ENCODE data around the gene DDHD1.

DDHD1 gene

DNA sequence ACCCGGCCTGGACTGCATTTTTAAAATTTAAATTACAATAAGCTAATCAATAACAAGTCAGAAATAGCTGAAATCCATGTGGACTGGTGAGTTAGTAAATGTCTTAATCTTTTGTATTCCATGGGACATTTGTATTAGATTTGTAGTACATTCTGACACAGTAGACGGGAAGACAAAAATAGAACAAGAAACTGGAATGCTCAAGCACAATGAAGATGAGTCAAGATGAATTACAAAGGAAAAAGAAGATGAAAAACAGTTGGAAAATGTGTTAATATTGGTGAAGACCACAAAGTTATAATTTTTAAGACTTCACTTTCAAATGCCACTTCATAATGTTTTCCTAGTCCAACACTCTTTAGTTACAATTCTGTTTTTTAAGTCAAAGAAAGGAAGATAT, 104.5 kb downstream of the DDHD1 start:
- TF ChIP-seq, protein P1, sequence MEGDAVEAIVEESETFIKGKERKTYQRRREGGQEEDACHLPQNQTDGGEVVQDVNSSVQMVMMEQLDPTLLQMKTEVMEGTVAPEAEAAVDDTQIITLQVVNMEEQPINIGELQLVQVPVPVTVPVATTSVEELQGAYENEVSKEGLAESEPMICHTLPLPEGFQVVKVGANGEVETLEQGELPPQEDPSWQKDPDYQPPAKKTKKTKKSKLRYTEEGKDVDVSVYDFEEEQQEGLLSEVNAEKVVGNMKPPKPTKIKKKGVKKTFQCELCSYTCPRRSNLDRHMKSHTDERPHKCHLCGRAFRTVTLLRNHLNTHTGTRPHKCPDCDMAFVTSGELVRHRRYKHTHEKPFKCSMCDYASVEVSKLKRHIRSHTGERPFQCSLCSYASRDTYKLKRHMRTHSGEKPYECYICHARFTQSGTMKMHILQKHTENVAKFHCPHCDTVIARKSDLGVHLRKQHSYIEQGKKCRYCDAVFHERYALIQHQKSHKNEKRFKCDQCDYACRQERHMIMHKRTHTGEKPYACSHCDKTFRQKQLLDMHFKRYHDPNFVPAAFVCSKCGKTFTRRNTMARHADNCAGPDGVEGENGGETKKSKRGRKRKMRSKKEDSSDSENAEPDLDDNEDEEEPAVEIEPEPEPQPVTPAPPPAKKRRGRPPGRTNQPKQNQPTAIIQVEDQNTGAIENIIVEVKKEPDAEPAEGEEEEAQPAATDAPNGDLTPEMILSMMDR (IDR thresholded peaks at IDR 0.05; ENCODE audit: low read depth, low read length): no peak
- DNase-seq (ENCODE audit: extremely low read depth, low read depth): no peak

DNA sequence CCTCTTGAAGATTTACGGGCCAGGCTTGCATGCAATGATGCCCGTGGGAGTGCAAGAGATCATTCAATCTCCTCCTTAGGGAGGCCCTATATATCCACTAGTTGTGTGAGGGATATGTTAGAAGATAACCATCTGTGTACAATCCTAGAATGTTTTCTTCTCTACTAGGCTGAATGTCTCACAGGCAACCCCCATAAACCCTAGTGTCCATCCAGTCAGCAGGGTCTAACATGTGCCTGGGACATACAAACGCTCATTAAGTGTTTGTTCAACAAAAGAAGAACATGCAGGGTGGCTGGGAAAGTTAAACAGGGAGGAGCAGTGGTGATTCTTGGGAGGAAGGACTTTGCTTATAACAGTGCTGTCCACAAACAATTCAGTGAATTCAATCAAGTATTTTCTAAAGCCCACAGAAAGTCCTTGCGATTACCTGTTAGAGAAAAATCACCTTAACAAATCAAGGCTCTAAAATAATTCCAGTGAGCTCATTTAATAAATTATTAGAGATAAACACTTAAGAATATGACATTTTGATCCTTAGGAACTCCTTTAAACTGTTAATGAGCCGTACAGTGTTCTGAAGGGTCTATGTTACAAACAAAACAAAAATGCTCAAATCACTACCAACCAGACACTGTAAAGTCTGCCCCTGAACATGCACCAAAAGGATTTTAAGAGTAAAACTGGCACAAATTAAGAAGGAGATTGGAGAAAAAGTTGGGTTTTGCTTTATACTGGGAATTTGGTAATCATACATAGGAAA, 105.6 kb downstream of the DDHD1 start:
- TF ChIP-seq, protein P1 (IDR thresholded peaks at IDR 0.05; ENCODE audit: low read depth, low read length): no peak
- no peak for DNase-seq (ENCODE audit: extremely low read depth, low read depth)

DNA sequence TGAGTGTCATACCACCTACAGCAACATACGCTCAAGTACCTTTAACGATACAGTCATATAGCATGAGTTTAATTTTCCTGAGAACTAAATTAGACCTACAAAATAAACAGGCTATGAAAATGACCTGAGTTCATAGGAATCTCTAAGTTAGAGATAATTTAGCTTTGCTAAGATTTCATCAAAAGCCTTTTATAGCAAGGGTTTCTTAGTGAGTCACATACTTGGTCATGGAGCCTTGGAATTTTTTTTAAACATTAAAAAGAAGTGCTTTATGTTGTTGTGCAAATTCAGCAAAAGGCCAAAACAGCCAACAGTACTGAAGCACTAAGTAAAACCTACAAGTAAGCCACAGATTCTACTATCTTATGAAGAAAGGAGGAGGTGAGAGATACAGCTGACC, 108.6 kb downstream of the DDHD1 start:
- TF ChIP-seq, protein P1 (IDR thresholded peaks at IDR 0.05; ENCODE audit: low read depth, low read length): no peak
- DNase-seq (ENCODE audit: extremely low read depth, low read depth): peak; percentile 34

DNA sequence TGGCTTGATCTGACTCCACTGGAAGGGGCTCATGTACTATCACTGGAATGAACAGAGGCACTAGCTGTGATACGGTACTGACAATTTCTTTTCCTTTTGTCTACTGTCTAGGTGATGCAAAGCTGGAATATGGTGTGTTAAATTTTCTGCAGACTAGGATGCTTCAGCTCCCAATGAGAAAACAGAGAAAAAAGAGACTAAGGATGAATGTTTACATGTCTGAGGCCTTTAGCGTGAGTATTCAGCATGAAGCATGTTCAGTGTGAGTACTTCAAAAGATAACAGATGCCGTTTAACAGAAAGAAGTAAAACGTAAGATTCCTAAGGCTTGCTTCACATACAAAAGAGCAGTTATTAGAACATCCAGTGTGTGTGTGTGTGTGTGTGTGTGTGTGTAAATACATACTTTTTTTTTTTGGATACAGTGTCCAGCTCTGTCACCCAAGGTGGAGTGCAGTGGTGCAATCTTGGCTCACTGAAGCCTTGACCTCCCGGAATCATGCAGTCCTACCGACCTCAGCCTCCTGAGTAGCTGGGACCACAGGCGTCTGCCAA, 110.0 kb downstream of the DDHD1 start:
- DNase-seq (ENCODE audit: extremely low read depth, low read depth): no peak
- TF ChIP-seq, protein P1 (IDR thresholded peaks at IDR 0.05; ENCODE audit: low read depth, low read length): no peak

DNA sequence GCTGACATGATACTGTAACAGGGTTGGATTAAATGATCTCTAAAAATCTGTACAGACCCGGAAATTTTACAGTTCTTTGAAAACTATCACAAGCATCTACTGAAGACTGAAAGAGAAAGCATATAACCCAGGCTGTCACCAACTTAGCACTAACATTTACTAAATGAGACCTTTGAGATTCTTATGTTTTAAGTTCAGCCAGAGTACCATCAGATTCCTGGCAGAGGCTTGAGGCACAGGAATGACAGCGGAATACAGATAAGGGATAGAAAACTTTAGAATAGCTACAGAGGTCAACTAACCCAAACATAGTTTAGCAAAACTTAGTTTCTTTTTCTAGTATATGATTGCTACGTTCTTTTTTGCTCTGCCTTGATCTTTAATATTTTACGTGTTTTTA, 110.6 kb downstream of the DDHD1 start:
- no peak for DNase-seq (ENCODE audit: extremely low read depth, low read depth)
- TF ChIP-seq, protein P1 (IDR thresholded peaks at IDR 0.05; ENCODE audit: low read depth, low read length): no peak

DNA sequence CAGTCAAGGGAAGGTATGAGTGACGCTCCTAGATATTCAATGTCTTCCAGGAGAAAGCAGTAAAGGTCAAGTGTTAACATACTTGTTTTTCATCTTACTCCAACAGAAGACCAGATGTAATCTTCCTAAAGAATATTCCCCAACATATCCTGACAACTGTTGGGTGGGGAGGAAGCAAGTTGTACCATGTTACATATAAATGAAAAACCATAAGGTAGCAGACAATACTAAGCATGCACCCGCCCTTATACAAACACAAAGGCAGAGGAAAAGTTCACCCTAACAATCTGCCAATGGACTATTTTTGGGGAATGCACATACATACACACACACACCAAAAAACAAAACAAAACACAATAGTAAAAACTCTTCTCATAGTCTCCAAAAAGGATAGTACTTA, 112.1 kb downstream of the DDHD1 start:
- TF ChIP-seq, protein P1 (IDR thresholded peaks at IDR 0.05; ENCODE audit: low read depth, low read length): no peak
- no peak for DNase-seq (ENCODE audit: extremely low read depth, low read depth)

DNA sequence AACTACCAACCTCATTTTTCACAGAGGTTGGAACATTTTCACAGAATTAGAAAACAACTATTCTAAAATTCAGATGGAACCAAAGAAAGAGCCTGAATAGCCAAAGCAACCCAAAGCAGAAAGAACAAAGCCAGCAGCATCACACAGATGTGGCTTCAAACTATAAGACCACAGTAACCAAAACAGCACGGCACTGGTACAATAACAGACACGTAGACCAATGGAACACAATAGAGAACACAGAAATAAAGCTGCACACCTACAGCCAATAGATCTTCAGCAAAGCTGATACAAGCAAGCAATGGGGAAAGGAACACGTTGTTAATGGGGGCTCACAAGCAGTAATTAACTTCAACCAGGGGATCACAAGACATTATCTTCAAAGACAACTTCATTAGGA, 114.5 kb downstream of the DDHD1 start:
- TF ChIP-seq, protein P1 (IDR thresholded peaks at IDR 0.05; ENCODE audit: low read depth, low read length): no peak
- DNase-seq (ENCODE audit: extremely low read depth, low read depth): no peak

Data from AG09319 (cell line).